ENCODE measurements around the gene FHOD3.
A peak's percentile ranks its signal among the peaks of the same experiment; 100 is the strongest.

The FHOD3 gene

DNA sequence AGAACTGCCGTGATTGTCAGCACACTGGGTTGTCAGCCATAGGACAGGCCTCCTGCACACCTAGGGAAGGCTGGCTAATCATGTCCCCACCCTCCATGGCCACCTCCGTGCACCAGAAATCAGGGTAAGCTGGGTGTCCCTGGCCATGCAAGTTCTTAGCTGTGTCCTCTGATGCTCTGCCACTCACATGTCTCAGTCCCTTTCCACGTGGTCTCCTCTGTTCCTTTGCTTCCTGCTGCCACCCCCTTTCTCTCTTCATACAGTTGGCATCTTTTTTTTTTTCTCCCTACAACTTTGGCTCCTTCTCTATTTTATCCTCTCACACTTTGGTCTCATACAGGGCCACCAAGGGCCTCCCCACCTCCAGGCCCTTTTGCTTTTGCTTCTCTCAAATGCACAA, 377.6 kb downstream of the FHOD3 start:
- FAIRE-seq (no peak), DNase-seq (ENCODE audit: insufficient read length, low spot score) (no peak)

DNA sequence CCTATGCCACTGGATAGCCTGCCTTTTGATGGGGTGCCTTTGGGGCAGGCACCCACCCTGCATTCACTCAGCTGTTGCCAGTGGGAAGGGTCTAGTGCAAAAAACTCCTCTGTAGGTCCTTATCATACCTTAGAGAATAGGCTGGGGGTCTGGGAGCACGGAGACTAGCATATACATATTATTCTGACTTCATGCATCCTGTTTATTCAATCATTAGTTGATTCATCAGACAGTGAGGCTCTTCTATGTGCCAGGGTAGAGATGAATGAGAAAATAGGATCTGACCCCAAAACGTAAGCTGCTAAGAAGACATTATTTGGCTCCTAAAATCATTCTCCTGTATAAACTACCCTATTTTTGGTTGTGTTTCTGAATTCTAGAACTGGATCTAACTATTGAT, 378.0 kb downstream of the FHOD3 start:
- no peak for DNase-seq (ENCODE audit: insufficient read length, low spot score)
- no peak for FAIRE-seq

DNA sequence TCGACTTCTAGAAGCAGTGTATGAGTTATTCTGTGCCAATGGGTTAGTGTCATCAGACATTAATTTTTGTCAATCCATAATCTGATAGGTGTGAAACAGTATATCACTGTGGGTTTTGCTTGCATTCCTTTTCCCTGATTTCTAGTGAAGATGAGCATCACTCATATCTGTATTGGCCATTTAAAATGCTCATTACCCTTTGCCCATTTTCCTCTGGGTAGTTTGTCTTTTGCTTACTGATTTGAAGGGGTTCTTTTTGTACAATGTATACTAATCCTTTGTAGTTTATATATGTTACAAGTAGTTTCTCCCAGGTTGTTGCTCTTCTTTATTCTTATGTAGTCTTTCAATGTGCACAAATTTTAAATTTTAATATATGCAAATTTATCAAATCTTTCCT, 379.1 kb downstream of the FHOD3 start:
- DNase-seq (ENCODE audit: insufficient read length, low spot score): no peak
- FAIRE-seq: no peak

DNA sequence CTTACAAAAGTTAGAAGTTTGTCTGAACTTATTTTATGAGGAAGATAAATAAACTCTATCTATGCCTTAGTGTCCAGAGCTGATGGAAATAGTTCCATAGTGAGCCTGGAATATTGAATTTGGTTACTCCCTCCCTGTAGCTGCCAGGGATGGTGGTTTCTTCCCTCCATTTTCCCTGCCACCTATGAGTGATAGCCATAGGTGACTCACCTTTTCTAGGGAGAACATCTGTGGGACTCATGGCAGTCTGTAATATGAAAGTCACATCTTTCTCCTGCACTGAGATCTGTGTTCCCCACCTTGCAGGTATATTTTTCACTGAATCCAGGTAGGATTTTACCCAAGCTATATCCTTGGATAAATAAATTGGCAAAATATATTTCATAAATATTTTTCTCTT, 382.5 kb downstream of the FHOD3 start:
- FAIRE-seq (no peak), DNase-seq (ENCODE audit: insufficient read length, low spot score) (no peak)

DNA sequence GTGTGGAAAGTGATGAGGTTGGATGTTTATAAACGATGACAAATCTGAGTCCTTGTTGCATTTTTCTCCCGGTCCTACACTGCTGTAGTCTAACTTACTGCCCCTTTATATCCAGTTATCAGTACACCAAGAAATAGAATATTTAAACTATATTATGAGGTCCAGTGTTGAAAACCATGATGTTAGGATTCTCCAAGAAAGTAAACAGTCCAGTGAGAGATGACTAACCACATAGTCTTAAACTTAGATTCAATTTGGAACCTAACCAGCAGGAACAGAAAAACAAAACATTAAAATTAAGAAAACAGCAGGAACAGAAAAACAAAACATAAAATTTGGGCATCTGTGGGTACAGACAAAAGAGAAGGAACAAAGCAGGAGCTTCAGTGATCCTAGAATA, 388.1 kb downstream of the FHOD3 start:
- no peak for DNase-seq (ENCODE audit: insufficient read length, low spot score)
- FAIRE-seq: no peak

DNA sequence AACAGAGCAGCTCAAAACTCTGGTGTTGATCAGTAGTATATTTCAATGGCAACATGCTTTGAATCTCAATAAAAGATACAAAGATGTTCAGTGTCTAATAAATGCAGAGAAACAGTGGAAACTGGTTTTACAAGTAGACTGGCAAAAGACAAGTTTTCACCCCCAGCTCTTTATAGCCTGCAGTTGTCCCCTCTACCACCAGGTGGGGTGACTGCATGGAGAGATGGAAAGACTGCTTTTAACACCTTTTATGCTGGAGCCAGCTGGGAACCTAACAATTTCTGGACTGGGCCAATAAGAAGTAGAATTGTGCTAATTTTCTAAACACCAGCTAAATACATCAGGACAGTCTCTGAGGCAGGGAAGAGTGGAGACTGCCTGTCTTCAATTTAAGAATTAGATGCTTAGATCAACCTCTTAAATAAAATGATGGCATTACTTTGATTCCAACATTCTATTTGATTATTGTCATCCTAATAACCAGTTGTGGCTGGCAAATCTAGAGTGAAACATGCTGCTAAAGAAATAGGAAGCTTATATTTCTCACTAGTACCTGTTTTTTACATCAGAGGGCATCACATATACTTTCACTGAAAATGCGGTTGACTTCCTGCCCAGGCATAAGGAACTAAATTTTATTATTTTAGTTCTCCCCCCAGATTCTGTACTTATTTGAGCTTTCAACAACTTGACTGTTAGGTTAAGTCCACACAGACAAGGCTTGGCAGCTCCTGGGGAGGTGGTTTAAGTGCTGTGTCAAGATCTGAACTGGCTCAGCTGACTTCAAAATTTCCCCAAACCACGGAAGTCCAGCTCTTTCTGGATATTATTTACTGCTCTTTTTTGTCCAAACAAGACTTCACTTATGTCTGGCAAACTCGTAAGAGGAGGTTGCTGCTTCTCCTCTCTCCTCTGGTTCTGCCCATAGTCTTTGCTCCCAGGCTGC, 390.8 kb downstream of the FHOD3 start:
- peak; percentile 43 for DNase-seq (ENCODE audit: insufficient read length, low spot score)
- peak; percentile 90 for FAIRE-seq

DNA sequence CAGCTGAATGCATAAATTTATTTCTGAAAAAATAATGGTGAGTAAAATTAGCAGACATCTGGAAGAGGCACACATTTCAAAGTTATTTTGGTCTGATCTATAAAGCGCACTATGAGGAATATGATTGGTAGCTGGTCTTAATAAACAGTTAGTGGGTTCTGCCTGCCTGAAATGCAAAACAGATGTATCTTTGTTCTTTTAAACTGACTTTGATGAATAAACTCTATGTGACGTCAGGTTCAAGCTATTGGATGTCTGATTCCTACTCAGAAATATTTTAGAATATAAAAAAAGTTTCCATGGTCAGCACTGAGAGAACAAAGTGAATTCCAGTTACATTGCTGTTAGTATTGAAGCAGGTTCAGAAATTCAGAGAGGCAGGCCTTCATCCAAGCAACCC, 394.9 kb downstream of the FHOD3 start:
- FAIRE-seq: no peak
- DNase-seq (ENCODE audit: insufficient read length, low spot score): no peak

DNA sequence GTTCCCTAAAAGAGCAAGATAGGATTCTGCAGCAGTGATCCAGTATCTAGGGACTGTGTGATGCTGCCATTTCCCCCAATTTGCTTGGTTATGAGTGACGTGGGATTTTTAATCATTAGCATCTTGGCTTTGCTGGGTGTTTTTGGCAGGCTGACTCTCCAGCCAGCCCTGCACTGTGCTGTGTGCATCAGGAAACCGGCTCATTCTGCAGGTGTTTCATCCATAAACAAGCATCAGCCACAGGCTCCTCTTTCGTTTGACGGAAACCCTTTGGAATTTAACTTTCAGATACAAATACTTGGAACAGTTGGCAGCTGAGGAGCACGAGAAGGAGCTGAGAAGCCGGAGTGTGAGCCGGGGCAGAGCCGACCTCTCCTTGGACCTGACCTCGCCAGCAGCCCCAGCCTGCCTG, 395.4 kb downstream of the FHOD3 start:
- no peak for DNase-seq (ENCODE audit: insufficient read length, low spot score)
- FAIRE-seq: no peak

DNA sequence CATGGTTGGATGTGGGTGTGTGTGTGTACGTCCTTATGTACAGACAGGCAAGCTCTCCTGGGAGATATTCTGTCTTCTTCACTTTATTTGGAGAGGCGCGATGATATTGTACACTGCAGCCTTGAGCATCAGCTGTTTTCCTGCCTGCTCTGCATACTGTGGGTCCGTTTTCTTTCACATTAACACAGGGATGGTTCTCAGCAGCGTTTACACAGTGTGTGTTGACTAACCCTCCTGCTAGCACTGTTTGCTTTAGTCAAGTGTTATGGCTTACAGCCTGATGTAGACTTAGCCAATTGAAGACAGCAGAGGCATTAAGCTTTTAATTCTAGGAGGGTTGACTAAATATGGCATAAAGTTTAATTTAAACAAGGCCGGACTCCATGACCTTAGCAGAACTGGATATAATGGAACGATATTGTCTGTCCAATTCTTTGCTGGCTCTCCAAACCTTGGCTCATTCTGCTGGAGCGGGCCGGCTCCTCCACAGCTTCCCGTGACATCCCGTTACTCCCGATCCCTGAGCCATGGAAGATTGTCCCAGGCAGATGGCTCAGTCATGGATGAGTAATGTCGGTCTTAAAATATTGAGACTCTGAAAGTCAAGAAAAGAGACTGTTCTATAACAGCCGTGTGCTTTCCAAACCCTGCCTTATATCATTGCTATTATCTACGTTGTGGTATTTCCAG, 396.6 kb downstream of the FHOD3 start:
- no peak for DNase-seq (ENCODE audit: insufficient read length, low spot score)
- no peak for FAIRE-seq

DNA sequence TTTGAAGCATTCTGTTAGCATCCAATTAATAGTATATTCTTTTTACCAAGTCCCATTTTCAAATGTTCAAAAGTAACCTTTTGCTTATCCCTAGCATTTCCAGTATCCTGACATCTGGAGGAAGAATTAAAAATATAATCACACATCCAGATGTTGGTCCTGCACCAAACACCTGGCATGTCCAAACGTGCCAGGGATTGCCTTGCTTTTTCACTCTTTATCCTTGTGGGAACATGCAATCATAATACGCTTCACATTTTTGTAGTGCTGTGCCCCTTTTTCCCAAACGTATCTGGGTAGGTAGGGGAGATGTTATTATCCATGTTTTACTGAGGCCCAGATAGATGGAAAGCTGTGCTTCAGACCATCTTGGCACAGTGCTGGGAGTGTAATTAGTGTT, 398.3 kb downstream of the FHOD3 start:
- no peak for FAIRE-seq

DNA sequence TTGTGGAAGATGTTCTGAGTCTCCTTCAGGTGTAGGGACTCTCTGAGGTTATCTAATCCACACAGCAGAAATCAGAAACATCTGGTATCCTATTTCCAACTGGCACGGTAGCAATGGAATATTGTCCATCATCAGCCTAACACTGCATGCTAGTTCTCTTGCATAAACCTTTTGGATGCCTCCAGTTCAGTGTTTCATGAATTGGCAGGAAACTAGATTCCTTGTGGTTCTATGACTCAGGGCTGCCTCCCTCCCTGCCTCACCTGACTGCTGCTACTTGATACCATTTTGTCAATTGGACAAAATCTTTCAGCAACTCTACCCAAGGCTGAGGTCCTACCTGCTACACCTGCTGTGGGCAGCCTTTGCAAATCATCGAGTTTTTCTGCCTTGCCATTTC, 400.4 kb downstream of the FHOD3 start:
- no peak for DNase-seq (ENCODE audit: insufficient read length, low spot score)
- FAIRE-seq: no peak

More for the DNA sequence above, 398.3 kb downstream of the FHOD3 start:
- no peak for DNase-seq (ENCODE audit: insufficient read length, low spot score)

DNA sequence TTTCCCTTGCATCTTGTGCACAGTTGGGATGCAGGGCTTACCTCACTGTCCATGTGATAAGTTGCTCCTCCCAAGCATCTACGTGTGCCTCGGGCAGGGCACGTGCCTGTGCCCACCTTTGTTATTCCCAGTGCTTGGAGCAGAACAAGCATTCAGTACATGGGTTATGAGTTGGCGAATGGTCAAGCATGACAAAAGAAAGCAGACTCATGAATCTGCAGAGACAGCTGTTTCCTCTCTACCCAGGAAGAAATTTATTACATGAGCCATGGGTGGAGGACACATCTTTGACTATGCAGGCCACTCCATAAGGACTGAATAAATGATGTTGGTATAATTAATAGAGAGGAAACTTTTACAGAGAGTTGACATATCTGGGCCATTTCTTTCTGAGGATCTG, 403.4 kb downstream of the FHOD3 start:
- no peak for DNase-seq (ENCODE audit: insufficient read length, low spot score)

DNA sequence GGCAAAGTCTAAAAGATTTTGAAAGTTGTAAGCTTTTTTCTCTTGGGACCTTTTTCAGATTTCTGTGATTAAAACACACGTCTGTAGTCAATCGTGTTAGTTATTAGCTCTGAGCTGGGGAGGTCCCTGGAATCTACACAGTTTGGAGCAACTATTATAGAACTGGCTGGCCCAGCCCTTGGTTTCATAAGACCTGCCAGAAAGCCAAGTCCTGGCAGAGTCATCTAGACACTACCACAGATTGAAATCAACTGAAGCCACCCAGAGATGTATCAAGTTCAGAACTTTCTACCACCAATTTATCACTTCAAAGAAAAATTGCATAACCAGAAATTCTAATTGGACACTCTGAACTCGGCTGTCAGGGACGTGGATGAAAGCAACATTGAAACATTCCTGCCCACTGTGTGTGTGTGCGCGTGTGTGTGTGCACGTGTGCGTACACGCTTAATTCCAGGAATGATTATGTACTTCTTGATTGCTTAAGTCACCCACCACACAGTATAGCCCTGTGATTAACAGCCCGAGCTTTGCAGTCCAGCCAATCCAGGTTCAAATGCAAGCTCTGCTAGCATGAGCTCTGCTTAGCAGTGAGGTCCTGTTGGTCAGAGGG, 405.0 kb downstream of the FHOD3 start:
- FAIRE-seq: no peak
- no peak for DNase-seq (ENCODE audit: insufficient read length, low spot score)

More for the DNA sequence above, 403.4 kb downstream of the FHOD3 start:
- no peak for FAIRE-seq

DNA sequence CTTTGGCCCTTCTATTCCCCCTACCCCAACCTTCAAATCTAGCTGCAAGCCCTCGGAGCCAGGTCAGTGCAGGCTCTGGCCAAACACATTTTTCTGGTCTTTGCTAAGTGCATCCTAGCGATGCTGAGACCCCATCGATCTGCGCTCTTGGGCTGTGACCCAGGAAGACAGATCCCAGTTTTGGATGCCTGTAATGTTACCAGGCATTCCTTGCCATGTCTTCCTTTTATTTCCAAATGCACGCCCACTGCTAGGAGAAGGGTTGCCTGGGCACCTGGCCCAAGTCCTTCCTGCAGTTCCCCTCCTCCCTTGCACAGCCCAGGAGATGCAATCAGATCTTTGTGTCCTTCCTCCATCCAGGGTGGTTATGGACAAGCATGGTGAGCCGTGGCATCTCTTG, 406.6 kb downstream of the FHOD3 start:
- no peak for DNase-seq (ENCODE audit: insufficient read length, low spot score)

DNA sequence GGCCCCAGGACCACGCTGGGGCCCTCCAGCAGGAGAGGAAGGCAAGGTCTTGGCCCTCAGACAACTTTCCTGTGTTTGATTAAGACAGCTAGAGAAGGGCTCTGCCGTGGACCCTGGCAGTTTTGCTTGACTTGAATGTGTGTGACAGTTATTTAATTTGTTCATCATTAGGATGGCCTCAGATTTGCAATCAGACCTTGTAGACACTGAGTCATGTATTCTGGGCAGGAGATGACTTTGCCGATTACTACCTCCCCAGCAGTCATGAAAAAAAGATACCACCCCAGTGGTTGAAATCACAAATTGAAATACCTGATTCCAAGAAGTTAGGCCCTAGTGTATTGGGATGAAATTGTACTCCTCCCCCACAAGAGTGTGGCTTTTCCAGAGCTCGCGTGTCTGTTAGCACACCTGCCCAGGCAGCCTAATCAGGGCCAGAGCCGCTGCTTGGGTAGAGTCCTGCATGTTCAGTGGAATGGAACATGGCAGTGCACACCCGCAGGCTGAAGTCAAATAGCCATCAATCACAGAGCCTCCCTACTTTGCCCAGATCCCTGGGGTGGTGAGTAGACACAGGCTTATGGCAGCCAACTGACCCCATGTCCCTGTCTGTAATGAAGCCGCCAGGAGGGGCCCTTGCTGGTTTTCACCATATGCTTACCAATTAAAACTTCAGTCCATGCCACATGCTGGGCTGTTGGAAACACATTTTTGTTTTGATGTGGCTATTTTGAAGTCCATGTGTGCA, 408.8 kb downstream of the FHOD3 start:
- DNase-seq (ENCODE audit: insufficient read length, low spot score) (no peak), FAIRE-seq (no peak)

More for the DNA sequence above, 406.6 kb downstream of the FHOD3 start:
- no peak for FAIRE-seq

DNA sequence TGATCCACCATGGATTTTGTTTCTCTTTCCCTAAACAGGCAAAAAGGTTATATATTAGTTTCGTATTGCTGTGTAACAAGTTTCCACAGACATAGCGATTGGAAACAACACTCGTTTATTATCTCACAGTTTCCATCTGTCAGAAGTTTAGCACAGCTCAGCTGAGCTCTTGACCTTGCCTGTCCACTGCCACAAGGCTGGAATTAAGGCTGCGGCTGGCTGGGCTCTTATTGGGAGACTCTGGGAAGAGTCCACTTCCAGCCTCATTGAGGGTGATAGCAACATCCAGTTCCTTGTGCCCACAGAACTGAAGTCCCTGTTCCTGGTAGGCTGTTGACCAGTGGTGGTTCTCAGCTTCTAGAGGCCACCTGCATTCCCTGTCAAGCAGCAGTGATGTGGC, 410.9 kb downstream of the FHOD3 start:
- DNase-seq (ENCODE audit: insufficient read length, low spot score) (no peak), FAIRE-seq (no peak)

DNA sequence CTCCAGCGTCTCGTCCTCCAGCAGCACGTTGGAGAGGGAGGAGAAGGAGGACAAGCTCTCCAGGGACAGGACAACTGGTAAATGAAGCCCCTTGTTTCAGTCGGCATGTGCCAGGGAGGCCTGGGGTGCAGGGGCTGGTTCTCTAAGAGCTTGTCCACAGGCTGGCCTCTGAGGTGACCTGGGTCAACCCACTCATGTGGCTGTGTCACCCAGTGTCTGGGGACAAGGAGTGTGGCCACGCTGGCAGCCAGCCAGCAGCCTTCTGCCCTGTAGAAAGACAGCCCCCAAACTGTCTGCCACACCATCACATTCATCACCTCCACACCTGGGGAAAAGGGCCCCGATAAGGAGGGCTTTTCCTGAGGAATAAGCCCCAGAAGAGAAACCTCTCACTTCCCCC, 411.8 kb downstream of the FHOD3 start:
- no peak for FAIRE-seq

DNA sequence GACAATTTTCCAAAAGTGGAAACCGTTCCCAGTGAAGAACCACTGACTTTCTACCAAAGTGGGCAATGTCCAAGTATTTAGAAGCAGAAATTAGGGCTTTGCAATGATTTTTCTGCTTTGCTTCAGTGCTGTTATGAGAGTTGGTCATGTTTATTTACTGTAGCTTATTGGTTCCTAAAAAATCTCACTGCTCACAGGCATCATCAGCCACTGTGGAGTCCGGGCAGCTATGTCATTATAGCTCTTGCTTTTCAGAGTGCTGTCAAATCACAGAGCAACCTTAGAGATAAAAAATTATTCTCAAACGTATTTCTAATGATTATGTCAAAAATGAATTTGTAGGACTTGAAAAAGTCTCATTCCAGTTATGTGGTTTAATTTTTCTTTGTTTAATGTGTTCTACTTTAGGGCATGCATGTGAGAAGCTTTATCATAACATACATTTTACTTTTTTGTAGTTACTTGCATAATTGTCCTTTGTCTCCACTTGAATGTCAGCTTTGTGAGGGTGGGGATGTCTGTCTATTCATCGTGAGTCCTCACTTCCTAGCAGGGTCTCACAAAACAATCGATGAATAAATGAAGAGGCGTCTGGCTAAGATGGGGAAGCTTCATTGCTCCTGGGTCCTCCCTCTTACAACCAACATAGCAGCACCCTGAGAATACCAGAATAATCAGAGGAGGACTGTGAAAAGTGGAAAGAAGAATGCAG, 413.7 kb downstream of the FHOD3 start:
- DNase-seq (ENCODE audit: insufficient read length, low spot score) (no peak), FAIRE-seq (no peak)

More for the DNA sequence above, 411.8 kb downstream of the FHOD3 start:
- DNase-seq (ENCODE audit: insufficient read length, low spot score): no peak

DNA sequence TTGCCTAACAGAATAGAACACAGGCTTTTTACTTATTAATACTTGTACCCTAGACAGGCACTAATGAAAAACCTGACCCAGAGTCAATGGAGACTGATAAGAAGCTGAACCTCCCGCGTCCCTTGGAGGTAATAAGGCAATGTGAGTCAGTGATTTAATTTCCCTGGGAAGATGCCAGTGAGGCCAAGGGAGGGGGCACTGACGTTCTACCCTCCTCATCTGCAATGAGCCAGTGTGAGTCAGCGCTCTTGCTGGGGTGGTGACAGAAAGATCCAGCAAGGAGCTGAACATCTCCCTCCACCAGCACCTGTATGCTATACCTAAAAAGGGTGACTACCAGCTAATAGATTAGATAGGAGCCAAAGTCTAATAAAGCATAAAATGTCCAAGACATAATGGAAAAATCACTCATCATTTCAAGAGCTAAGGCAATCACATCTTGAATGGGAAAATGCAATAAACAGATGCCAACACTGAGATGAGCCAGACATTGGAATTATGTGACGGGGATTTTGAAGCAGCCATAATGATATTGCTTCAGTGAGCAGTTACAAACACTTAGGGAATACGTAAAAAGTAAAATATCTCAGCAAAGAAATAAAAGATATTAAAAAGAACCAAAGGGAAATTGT, 414.4 kb downstream of the FHOD3 start:
- FAIRE-seq: no peak
- DNase-seq (ENCODE audit: insufficient read length, low spot score): no peak

DNA sequence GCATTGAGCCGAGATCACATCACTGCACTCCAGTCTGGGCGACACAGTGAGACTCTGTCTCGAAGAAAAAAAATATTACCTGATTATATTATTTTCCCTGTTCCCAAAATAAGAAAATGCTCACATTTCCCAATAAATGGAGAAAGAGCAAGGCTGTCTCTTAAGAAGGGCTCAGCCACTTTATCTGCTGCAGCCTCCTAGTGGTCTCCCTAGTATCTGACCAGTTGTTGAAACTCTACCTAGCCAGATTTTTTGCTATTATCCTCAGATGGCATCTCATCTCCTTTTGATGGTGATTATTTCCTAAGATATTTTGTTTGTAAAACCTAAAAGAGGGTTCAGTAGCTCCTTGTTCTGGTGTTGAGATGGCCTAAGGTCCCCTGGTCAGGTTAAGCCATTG, 417.0 kb downstream of the FHOD3 start:
- DNase-seq (ENCODE audit: insufficient read length, low spot score) (no peak), FAIRE-seq (no peak)
